Epithelial cell of proximal tubule (primary cell): Measurements from ENCODE around the gene RASGRP4. TPM values are rescaled to one million over a fixed set of nuclear protein-coding genes. Genes with fewer than 3 reads are reported as not detected.
"Not testable (repeated sequence)": the region's sequence is repeated elsewhere in the genome, so short reads cannot be mapped to it uniquely, and the experiment has no call there.

Experiments used
- DNase-seq: peaks from one replicate; pipeline ENCODE4 v3.0.0-alpha.2; 2011; ENCODE audit warnings: low read depth
- H3K4me3 ChIP-seq: 2 replicates; pipeline ENCODE4 v1.5.1; 2011; ENCODE audit warnings: low read depth, mild to moderate bottlenecking, low read length
- CTCF ChIP-seq: conservative IDR thresholded peaks from 2 replicates; pipeline ENCODE4 v1.5.1; 2012; ENCODE audit warnings: low read depth, mild to moderate bottlenecking, low read length
- total RNA-seq: library from RNA; depleted of rRNA; stranded (reverse); fragments of >200 nt; gene quantifications from 2 replicates; pipeline ENCODE4 v1.2.3, GENCODE V29; 2015

RASGRP4 gene
- total RNA-seq, 1 donor from 2014 or later, result not detected

GRCh38 chr19:38429055-38429810 is 3.2 kb upstream of the RASGRP4 start:
- H3K4me3 ChIP-seq, result no peak overlapping the region
- no peak for TF ChIP-seq CTCF

GRCh38 chr19:38427035-38427677 is 1.1 kb upstream of the RASGRP4 start:
- not testable (repeated sequence) for DNase-seq, H3K4me3 ChIP-seq

More at GRCh38 chr19:38429055-38429810, 3.2 kb upstream of the RASGRP4 start:
- no peak for DNase-seq

- H3K4me3 ChIP-seq, result no peak overlapping the region
- no peak for DNase-seq
- TF ChIP-seq CTCF, result no peak
Measured at GRCh38 chr19:38425222-38425809, 703 bp downstream of the RASGRP4 start.

GRCh38 chr19:38424272-38424671 is 1.7 kb downstream of the RASGRP4 start:
- no peak overlapping the region for H3K4me3 ChIP-seq
- DNase-seq, result no peak
- no peak for TF ChIP-seq CTCF

GRCh38 chr19:38422438-38422837 is 3.6 kb downstream of the RASGRP4 start:
- TF ChIP-seq CTCF, result no peak
- DNase-seq, result no peak

GRCh38 chr19:38421856-38422255 is 4.2 kb downstream of the RASGRP4 start:
- H3K4me3 ChIP-seq, result no peak overlapping the region
- TF ChIP-seq CTCF, result no peak
- no peak for DNase-seq

More at GRCh38 chr19:38422438-38422837, 3.6 kb downstream of the RASGRP4 start:
- no peak overlapping the region for H3K4me3 ChIP-seq

GRCh38 chr19:38420935-38421334 is 5.1 kb downstream of the RASGRP4 start:
- DNase-seq, result no peak
- TF ChIP-seq CTCF, result no peak
- H3K4me3 ChIP-seq, result no peak overlapping the region
